ENCODE results near the gene OPRD1. TPM values are rescaled to one million over a fixed set of nuclear protein-coding genes. Genes with fewer than 3 reads are reported as not detected.

OPRD1 gene
- polyA plus RNA-seq, 1 of the 3 experiments (the other 2 are of a cell fraction) = 0.07 TPM

- TF ChIP-seq CTCF (IDR thresholded peaks at IDR 0.05) (no peak), NFIC (IDR thresholded peaks at IDR 0.05; ENCODE audit: borderline replicate concordance) (no peak), GATA2 (CRISPR knock-in tag; IDR thresholded peaks at IDR 0.05) (no peak), TEAD4 (IDR thresholded peaks at IDR 0.05; ENCODE audit: borderline replicate concordance, insufficient read depth) (no peak), POLR2AphosphoS5 (IDR thresholded peaks at IDR 0.05; ENCODE audit: low read depth, low read length) (no peak), RFX5 (IDR thresholded peaks at IDR 0.05; ENCODE audit: low read length) (no peak)
These were observed 43.1 kb downstream of the OPRD1 start (continued) for GRCh38 chr1:28855046-28855445.

GRCh38 chr1:28855469-28855951 is 43.5 kb downstream of the OPRD1 start:
- POLR2A ChIA-PET = interaction anchor here (0.9 kb wide), 1 partner anchor 9 kb away, joined by 3 read pairs; no protein-coding TSS in a partner anchor
- Histone ChIP-seq H3K9me2 (no peaks in the 10 kb centered on the region), H3F3A (replicated peaks; ENCODE audit: insufficient read depth) (no peaks in the 10 kb centered on the region), H3K27ac (ENCODE audit: low read depth in 2 of 2, low read length in 1 of 2) (no peak overlapping the region), H3K4me1 (ENCODE audit: control insufficient read depth in 1 of 2, insufficient read depth in 2 of 2, low read depth in 1 of 2, low read length in 1 of 2) (peaks cover under 1 to 3% of the 10 kb centered on the region in 2 experiments; a peak in 1 of 4 replicates), H4K20me1 (ENCODE audit: insufficient read depth) (no peaks in the 10 kb centered on the region), H3K79me2 (ENCODE audit: insufficient read depth) (no peaks in the 10 kb centered on the region), H2AFZ (ENCODE audit: low read depth) (no peak overlapping the region), H3K4me2 (no peak overlapping the region), H3K36me3 (replicated peaks in 1 of 2; ENCODE audit: control insufficient read depth in 1 of 2, insufficient read depth in 2 of 2, low read length in 1 of 2) (no peaks in the 10 kb centered on the region), H3K27me3 (ENCODE audit: insufficient read depth) (no peaks in the 10 kb centered on the region), H3K9me3 (no peaks in the 10 kb centered on the region), H3K4me3 (ENCODE audit: low read depth in 2 of 2, low read length in 1 of 2) (no peak overlapping the region), H3K9ac (no peak overlapping the region)
- CTCF ChIA-PET = interaction anchor here (0.8 to 1.7 kb wide), 2 partner anchors 10 to 21 kb away, joined by 3 to 6 read pairs; no protein-coding TSS in a partner anchor
- TF ChIP-seq USF2 (IDR thresholded peaks at IDR 0.05; ENCODE audit: borderline replicate concordance, low read depth, low read length) (no peak), RAD21 (IDR thresholded peaks at IDR 0.05; ENCODE audit: low read length) (no peak), TCF12 (IDR thresholded peaks at IDR 0.05) (no peak)
- TF ChIP-seq, protein P1, sequence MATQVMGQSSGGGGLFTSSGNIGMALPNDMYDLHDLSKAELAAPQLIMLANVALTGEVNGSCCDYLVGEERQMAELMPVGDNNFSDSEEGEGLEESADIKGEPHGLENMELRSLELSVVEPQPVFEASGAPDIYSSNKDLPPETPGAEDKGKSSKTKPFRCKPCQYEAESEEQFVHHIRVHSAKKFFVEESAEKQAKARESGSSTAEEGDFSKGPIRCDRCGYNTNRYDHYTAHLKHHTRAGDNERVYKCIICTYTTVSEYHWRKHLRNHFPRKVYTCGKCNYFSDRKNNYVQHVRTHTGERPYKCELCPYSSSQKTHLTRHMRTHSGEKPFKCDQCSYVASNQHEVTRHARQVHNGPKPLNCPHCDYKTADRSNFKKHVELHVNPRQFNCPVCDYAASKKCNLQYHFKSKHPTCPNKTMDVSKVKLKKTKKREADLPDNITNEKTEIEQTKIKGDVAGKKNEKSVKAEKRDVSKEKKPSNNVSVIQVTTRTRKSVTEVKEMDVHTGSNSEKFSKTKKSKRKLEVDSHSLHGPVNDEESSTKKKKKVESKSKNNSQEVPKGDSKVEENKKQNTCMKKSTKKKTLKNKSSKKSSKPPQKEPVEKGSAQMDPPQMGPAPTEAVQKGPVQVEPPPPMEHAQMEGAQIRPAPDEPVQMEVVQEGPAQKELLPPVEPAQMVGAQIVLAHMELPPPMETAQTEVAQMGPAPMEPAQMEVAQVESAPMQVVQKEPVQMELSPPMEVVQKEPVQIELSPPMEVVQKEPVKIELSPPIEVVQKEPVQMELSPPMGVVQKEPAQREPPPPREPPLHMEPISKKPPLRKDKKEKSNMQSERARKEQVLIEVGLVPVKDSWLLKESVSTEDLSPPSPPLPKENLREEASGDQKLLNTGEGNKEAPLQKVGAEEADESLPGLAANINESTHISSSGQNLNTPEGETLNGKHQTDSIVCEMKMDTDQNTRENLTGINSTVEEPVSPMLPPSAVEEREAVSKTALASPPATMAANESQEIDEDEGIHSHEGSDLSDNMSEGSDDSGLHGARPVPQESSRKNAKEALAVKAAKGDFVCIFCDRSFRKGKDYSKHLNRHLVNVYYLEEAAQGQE (IDR thresholded peaks at IDR 0.05; ENCODE audit: low read depth, low read length) = no peak
- DNase-seq = no peak
- WGBS (ENCODE audit: low lambda C conversion rate) = 65% methylated on average over 10 of the region's 12 CpGs
